GM23338 (cell line): ENCODE results near the gene FKBP8.

Experiments
- EZH2 ChIP-seq: fragments of 200-600 bp; sonication (generic); IDR thresholded peaks from one replicate; pipeline ENCODE4 v1.8.0; 2017; ENCODE audit warnings: antibody characterized with exemption, mild to moderate bottlenecking, low read depth; ENCODE audit not compliant: unreplicated experiment
- EZH2phosphoT487 ChIP-seq: fragments of 200-600 bp; sonication (generic); IDR thresholded peaks from one replicate; pipeline ENCODE4 v1.8.1; 2018; ENCODE audit warnings: antibody characterized with exemption; ENCODE audit not compliant: unreplicated experiment
- JUNB ChIP-seq: IDR thresholded peaks from one replicate; pipeline ENCODE4 v1.6.1; 2016; ENCODE audit warnings: antibody characterized with exemption; ENCODE audit not compliant: unreplicated experiment
- POLR2AphosphoS5 ChIP-seq: IDR thresholded peaks from 2 replicates; pipeline ENCODE4 v1.6.1; 2016; ENCODE audit warnings: antibody characterized with exemption, low read depth
- REST ChIP-seq: IDR thresholded peaks from one replicate; pipeline ENCODE4 v1.6.1; 2018; ENCODE audit warnings: antibody characterized with exemption; ENCODE audit not compliant: unreplicated experiment
- STAT1 ChIP-seq: IDR thresholded peaks from one replicate; pipeline ENCODE4 v1.6.1; 2016; ENCODE audit warnings: antibody characterized with exemption; ENCODE audit not compliant: unreplicated experiment
- ZNF331 ChIP-seq: fragments of 250-450 bp; sonication (Bioruptor Pico); IDR thresholded peaks from 2 replicates; pipeline ENCODE4 v1.5.0; 2020; ENCODE audit warnings: low read depth, mild to moderate bottlenecking, moderate library complexity
- TF ChIP-seq, protein P1 (sequence below), 2 experiments: fragments of 200-600 bp in 1 of 2; sonication (generic) in 1 of 2; conservative IDR thresholded peaks; 2 replicates each; pipeline versions ENCODE4 v1.5.1 to v1.6.1; 2016 to 2017; ENCODE audit warnings: antibody characterized with exemption in 2 of 2, low read depth in 2 of 2, mild to moderate bottlenecking in 2 of 2, moderate library complexity in 1 of 2

GRCh38 chr19:18491995-18492953, 51.1 kb downstream of the FKBP8 start:
- TF ChIP-seq, protein P1, sequence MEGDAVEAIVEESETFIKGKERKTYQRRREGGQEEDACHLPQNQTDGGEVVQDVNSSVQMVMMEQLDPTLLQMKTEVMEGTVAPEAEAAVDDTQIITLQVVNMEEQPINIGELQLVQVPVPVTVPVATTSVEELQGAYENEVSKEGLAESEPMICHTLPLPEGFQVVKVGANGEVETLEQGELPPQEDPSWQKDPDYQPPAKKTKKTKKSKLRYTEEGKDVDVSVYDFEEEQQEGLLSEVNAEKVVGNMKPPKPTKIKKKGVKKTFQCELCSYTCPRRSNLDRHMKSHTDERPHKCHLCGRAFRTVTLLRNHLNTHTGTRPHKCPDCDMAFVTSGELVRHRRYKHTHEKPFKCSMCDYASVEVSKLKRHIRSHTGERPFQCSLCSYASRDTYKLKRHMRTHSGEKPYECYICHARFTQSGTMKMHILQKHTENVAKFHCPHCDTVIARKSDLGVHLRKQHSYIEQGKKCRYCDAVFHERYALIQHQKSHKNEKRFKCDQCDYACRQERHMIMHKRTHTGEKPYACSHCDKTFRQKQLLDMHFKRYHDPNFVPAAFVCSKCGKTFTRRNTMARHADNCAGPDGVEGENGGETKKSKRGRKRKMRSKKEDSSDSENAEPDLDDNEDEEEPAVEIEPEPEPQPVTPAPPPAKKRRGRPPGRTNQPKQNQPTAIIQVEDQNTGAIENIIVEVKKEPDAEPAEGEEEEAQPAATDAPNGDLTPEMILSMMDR (conservative IDR thresholded peaks at IDR 0.05; ENCODE audit: low read depth in 2 of 2), result no peak
- TF ChIP-seq EZH2 (no peak), ZNF331 (CRISPR knock-in tag) (no peak), POLR2AphosphoS5 (no peak), REST (no peak), EZH2phosphoT487 (no peak), STAT1 (no peak), JUNB (no peak)
